Measurements from ENCODE around the gene CHMP1B. TPM values are rescaled to one million over a fixed set of nuclear protein-coding genes. Genes with fewer than 3 reads are reported as not detected.

The CHMP1B gene
- total RNA-seq, 2 experiments from 2014 or later: 24.3 to 26.8 TPM

GRCh38 chr18:11821208-11821607, 30.0 kb upstream of the CHMP1B start:
- no peaks in the 10 kb centered on the region for H3K4me1 Mint-ChIP-seq
- no peaks in the 10 kb centered on the region for H3K9me3 Mint-ChIP-seq
- no peak for DNase-seq
- H3K27me3 Mint-ChIP-seq: peaks cover 3% of the 10 kb centered on the region
- no peak overlapping the region for H3K4me3 Mint-ChIP-seq
- no peak overlapping the region for H3K27ac Mint-ChIP-seq
- ChIA-PET POLR2A (no interaction called here), CTCF (no interaction called here)
- H3K36me3 Mint-ChIP-seq (ENCODE audit: low read depth): no peaks in the 10 kb centered on the region

GRCh38 chr18:11821643-11822237, 29.5 kb upstream of the CHMP1B start:
- Mint-ChIP-seq H3K4me3 (no peak overlapping the region), H3K27ac (no peak overlapping the region), H3K36me3 (ENCODE audit: low read depth) (no peaks in the 10 kb centered on the region), H3K9me3 (no peaks in the 10 kb centered on the region), H3K27me3 (peaks cover 3% of the 10 kb centered on the region), H3K4me1 (no peaks in the 10 kb centered on the region)
- no peak for DNase-seq
- CTCF ChIA-PET: no interaction called here
- POLR2A ChIA-PET: no interaction called here

- H3K4me3 Mint-ChIP-seq: no peak overlapping the region
- peaks cover 3% of the 10 kb centered on the region for H3K27me3 Mint-ChIP-seq
- ChIA-PET POLR2A (no interaction called here), CTCF (no interaction called here)
- peaks cover 3% of the 10 kb centered on the region for H3K4me1 Mint-ChIP-seq
- no peak overlapping the region for H3K27ac Mint-ChIP-seq
- H3K9me3 Mint-ChIP-seq: no peaks in the 10 kb centered on the region
- DNase-seq: no peak
- H3K36me3 Mint-ChIP-seq (ENCODE audit: low read depth): no peaks in the 10 kb centered on the region
These were observed 27.7 kb upstream of the CHMP1B start for GRCh38 chr18:11823545-11823944.

GRCh38 chr18:11826836-11827235, 24.4 kb upstream of the CHMP1B start:
- DNase-seq: no peak
- H3K9me3 Mint-ChIP-seq: no peaks in the 10 kb centered on the region
- no peaks in the 10 kb centered on the region for H3K36me3 Mint-ChIP-seq (ENCODE audit: low read depth)
- CTCF ChIA-PET: interaction anchor here (1.4 kb wide), 1 partner anchor 13 kb away, joined by 3 read pairs; no protein-coding TSS in a partner anchor
- H3K4me3 Mint-ChIP-seq: no peak overlapping the region
- H3K27me3 Mint-ChIP-seq: no peaks in the 10 kb centered on the region
- POLR2A ChIA-PET: no interaction called here
- H3K4me1 Mint-ChIP-seq: peaks cover 3% of the 10 kb centered on the region
- no peak overlapping the region for H3K27ac Mint-ChIP-seq

- H3K4me3 Mint-ChIP-seq: no peak overlapping the region
- H3K27me3 Mint-ChIP-seq: no peaks in the 10 kb centered on the region
- DNase-seq: no peak
- POLR2A ChIA-PET: no interaction called here
- H3K27ac Mint-ChIP-seq: no peak overlapping the region
- no peaks in the 10 kb centered on the region for H3K9me3 Mint-ChIP-seq
- CTCF ChIA-PET: interaction anchor here (0.9 to 1.0 kb wide), 2 partner anchors 12 to 221 kb away, joined by 3 read pairs; no protein-coding TSS in a partner anchor
- peaks cover 3% of the 10 kb centered on the region for H3K4me1 Mint-ChIP-seq
- no peaks in the 10 kb centered on the region for H3K36me3 Mint-ChIP-seq (ENCODE audit: low read depth)
These were observed 22.3 kb upstream of the CHMP1B start for GRCh38 chr18:11828786-11829432.

GRCh38 chr18:11830585-11830984, 20.6 kb upstream of the CHMP1B start:
- DNase-seq: no peak
- ChIA-PET CTCF (no interaction called here), POLR2A (no interaction called here)
- no peak overlapping the region for H3K27ac Mint-ChIP-seq
- no peak overlapping the region for H3K4me3 Mint-ChIP-seq
- no peaks in the 10 kb centered on the region for H3K27me3 Mint-ChIP-seq
- H3K4me1 Mint-ChIP-seq: peaks cover 3% of the 10 kb centered on the region
- no peaks in the 10 kb centered on the region for H3K36me3 Mint-ChIP-seq (ENCODE audit: low read depth)
- no peaks in the 10 kb centered on the region for H3K9me3 Mint-ChIP-seq

- DNase-seq: no peak
- Mint-ChIP-seq H3K36me3 (ENCODE audit: low read depth) (no peaks in the 10 kb centered on the region), H3K27me3 (no peaks in the 10 kb centered on the region), H3K4me1 (peaks cover 3% of the 10 kb centered on the region), H3K9me3 (no peaks in the 10 kb centered on the region), H3K27ac (no peak overlapping the region), H3K4me3 (no peak overlapping the region)
- POLR2A ChIA-PET: no interaction called here
- CTCF ChIA-PET: no interaction called here
These were observed 19.3 kb upstream of the CHMP1B start for GRCh38 chr18:11831921-11832320.

GRCh38 chr18:11834772-11835171, 16.4 kb upstream of the CHMP1B start:
- Mint-ChIP-seq H3K9me3 (no peaks in the 10 kb centered on the region), H3K36me3 (ENCODE audit: low read depth) (no peaks in the 10 kb centered on the region), H3K4me1 (no peaks in the 10 kb centered on the region), H3K27ac (no peak overlapping the region), H3K4me3 (no peak overlapping the region), H3K27me3 (no peaks in the 10 kb centered on the region)
- ChIA-PET CTCF (interaction anchor here (0.5 to 1.1 kb wide), 3 partner anchors 57 to 155 kb away, joined by 3 to 4 read pairs (median 3); no protein-coding TSS in a partner anchor), POLR2A (no interaction called here)
- DNase-seq: no peak

- no peak overlapping the region for H3K4me3 Mint-ChIP-seq
- ChIA-PET CTCF (interaction anchor here (0.6 to 1.6 kb wide), 2 partner anchors 13 to 65 kb away, joined by 3 to 6 read pairs; no protein-coding TSS in a partner anchor), POLR2A (no interaction called here)
- H3K9me3 Mint-ChIP-seq: no peaks in the 10 kb centered on the region
- DNase-seq: no peak
- no peaks in the 10 kb centered on the region for H3K36me3 Mint-ChIP-seq (ENCODE audit: low read depth)
- no peaks in the 10 kb centered on the region for H3K27me3 Mint-ChIP-seq
- no peak overlapping the region for H3K27ac Mint-ChIP-seq
- no peaks in the 10 kb centered on the region for H3K4me1 Mint-ChIP-seq
These were observed 11.7 kb upstream of the CHMP1B start for GRCh38 chr18:11839556-11839955.

- no peaks in the 10 kb centered on the region for H3K4me1 Mint-ChIP-seq
- H3K9me3 Mint-ChIP-seq: no peaks in the 10 kb centered on the region
- ChIA-PET POLR2A (no interaction called here), CTCF (interaction anchor here (0.5 to 1.6 kb wide), 4 partner anchors 10 to 160 kb away, joined by 3 read pairs; no protein-coding TSS in a partner anchor)
- H3K27me3 Mint-ChIP-seq: no peaks in the 10 kb centered on the region
- no peaks in the 10 kb centered on the region for H3K36me3 Mint-ChIP-seq (ENCODE audit: low read depth)
- H3K4me3 Mint-ChIP-seq: no peak overlapping the region
- no peak overlapping the region for H3K27ac Mint-ChIP-seq
- DNase-seq: no peak
These were observed 10.7 kb upstream of the CHMP1B start for GRCh38 chr18:11840493-11840892.

- H3K27ac Mint-ChIP-seq: no peak overlapping the region
- H3K4me1 Mint-ChIP-seq: no peaks in the 10 kb centered on the region
- DNase-seq: no peak
- ChIA-PET POLR2A (no interaction called here), CTCF (interaction anchor here (1.0 kb wide), 1 partner anchor 140 kb away, joined by 3 read pairs; no protein-coding TSS in a partner anchor)
- H3K9me3 Mint-ChIP-seq: no peaks in the 10 kb centered on the region
- no peak overlapping the region for H3K4me3 Mint-ChIP-seq
- H3K27me3 Mint-ChIP-seq: no peaks in the 10 kb centered on the region
- no peaks in the 10 kb centered on the region for H3K36me3 Mint-ChIP-seq (ENCODE audit: low read depth)
These were observed 8.7 kb upstream of the CHMP1B start for GRCh38 chr18:11842562-11842961.

- Mint-ChIP-seq H3K36me3 (ENCODE audit: low read depth) (no peaks in the 10 kb centered on the region), H3K27ac (no peak overlapping the region), H3K4me3 (no peak overlapping the region), H3K27me3 (peaks cover 5% of the 10 kb centered on the region), H3K4me1 (no peaks in the 10 kb centered on the region), H3K9me3 (no peaks in the 10 kb centered on the region)
- ChIA-PET POLR2A (no interaction called here), CTCF (interaction anchor here (0.6 kb wide), 1 partner anchor 15 kb away, joined by 3 read pairs; no protein-coding TSS in a partner anchor)
- no peak for DNase-seq
These were observed 6.8 kb upstream of the CHMP1B start for GRCh38 chr18:11844436-11844835.

- Mint-ChIP-seq H3K4me1 (peaks cover 11% of the 10 kb centered on the region), H3K27ac (no peak overlapping the region)
- POLR2A ChIA-PET: no interaction called here
These were observed 5.6 kb upstream of the CHMP1B start for GRCh38 chr18:11845654-11846053.

More at GRCh38 chr18:11845654-11846053, 5.6 kb upstream of the CHMP1B start:
- H3K4me3 Mint-ChIP-seq: no peak overlapping the region
- DNase-seq: no peak
- H3K36me3 Mint-ChIP-seq (ENCODE audit: low read depth): no peaks in the 10 kb centered on the region
- no peaks in the 10 kb centered on the region for H3K9me3 Mint-ChIP-seq
- CTCF ChIA-PET: interaction anchor here (0.5 to 0.7 kb wide), 2 partner anchors 18 to 55 kb away, joined by 3 read pairs; no protein-coding TSS in a partner anchor
- peaks cover 5% of the 10 kb centered on the region for H3K27me3 Mint-ChIP-seq

Measured in activated CD4-positive, alpha-beta T cell treated with anti-CD3 and anti-CD28 coated beads, Interleukin-2, amount 10 ng/mL, durations not matched to agents 7 days and 5 days (primary cell).